ENCODE results near the gene RUFY3.
"Not testable (repeated sequence)": the region's sequence is repeated elsewhere in the genome, so short reads cannot be mapped to it uniquely, and the experiment has no call there.

RUFY3 gene

GRCh38 chr4:70694633-70695032 is 27.1 kb upstream of the RUFY3 start:
- not testable (repeated sequence) for H3K9me3 ChIP-seq (ENCODE audit: insufficient read depth, low read depth, low read length); H2BK5ac ChIP-seq (ENCODE audit: low read depth, low read length, poor library complexity); H2AFZ ChIP-seq (ENCODE audit: insufficient read depth, low read length, poor library complexity); DNase-seq; H3K79me1 ChIP-seq (ENCODE audit: low read length); H2BK12ac ChIP-seq (ENCODE audit: low read length); H2BK120ac ChIP-seq (ENCODE audit: insufficient read depth, low read length, poor library complexity); H3K4ac ChIP-seq (ENCODE audit: low read depth, low read length); H3K14ac ChIP-seq (ENCODE audit: low read length); H2AK5ac ChIP-seq (ENCODE audit: low read length); H4K12ac ChIP-seq (ENCODE audit: low read depth, low read length); H3K4me2 ChIP-seq (ENCODE audit: low read length); H3K36me3 ChIP-seq (ENCODE audit: control insufficient read depth in 1 of 2, insufficient read depth in 2 of 2, low read length in 2 of 2); H3K4me1 ChIP-seq (ENCODE audit: control insufficient read depth in 1 of 2, insufficient read depth in 2 of 2, low read length in 2 of 2); H3K23ac ChIP-seq (ENCODE audit: low read length); H4K8ac ChIP-seq (ENCODE audit: low read depth, low read length); H3K79me2 ChIP-seq (ENCODE audit: control insufficient read depth, insufficient read depth, low read length, poor library complexity); H3K18ac ChIP-seq (ENCODE audit: low read length); H3K27me3 ChIP-seq (ENCODE audit: insufficient read depth, low read length); H3K9ac ChIP-seq (ENCODE audit: low read length); H3K27ac ChIP-seq (ENCODE audit: low read depth, low read length); H4K91ac ChIP-seq (ENCODE audit: low read depth, low read length); H3K4me3 ChIP-seq (ENCODE audit: low read depth, low read length)
- no CpG with 5 or more reads among the region's 7 CpGs for WGBS (ENCODE audit: extremely low coverage, insufficient coverage, insufficient read length)

GRCh38 chr4:70698435-70698834 is 23.3 kb upstream of the RUFY3 start:
- H3K9ac ChIP-seq (ENCODE audit: low read length); H3K27ac ChIP-seq (ENCODE audit: low read depth, low read length); H3K36me3 ChIP-seq (ENCODE audit: control insufficient read depth in 1 of 2, insufficient read depth in 2 of 2, low read length in 2 of 2); H4K12ac ChIP-seq (ENCODE audit: low read depth, low read length); H2BK12ac ChIP-seq (ENCODE audit: low read length); H2BK5ac ChIP-seq (ENCODE audit: low read depth, low read length, poor library complexity); H3K4me1 ChIP-seq (ENCODE audit: control insufficient read depth in 1 of 2, insufficient read depth in 2 of 2, low read length in 2 of 2); H3K4me2 ChIP-seq (ENCODE audit: low read length); H3K4me3 ChIP-seq (ENCODE audit: low read depth, low read length); H3K18ac ChIP-seq (ENCODE audit: low read length); H3K79me1 ChIP-seq (ENCODE audit: low read length); H3K23ac ChIP-seq (ENCODE audit: low read length); H3K14ac ChIP-seq (ENCODE audit: low read length); H3K9me3 ChIP-seq (ENCODE audit: insufficient read depth, low read depth, low read length); H3K27me3 ChIP-seq (ENCODE audit: insufficient read depth, low read length); DNase-seq; H2BK120ac ChIP-seq (ENCODE audit: insufficient read depth, low read length, poor library complexity); H4K8ac ChIP-seq (ENCODE audit: low read depth, low read length); H3K79me2 ChIP-seq (ENCODE audit: control insufficient read depth, insufficient read depth, low read length, poor library complexity); H4K91ac ChIP-seq (ENCODE audit: low read depth, low read length); H3K4ac ChIP-seq (ENCODE audit: low read depth, low read length); H2AK5ac ChIP-seq (ENCODE audit: low read length); H2AFZ ChIP-seq (ENCODE audit: insufficient read depth, low read length, poor library complexity): not testable (repeated sequence)
- no CpG with 5 or more reads among the region's 8 CpGs for WGBS (ENCODE audit: extremely low coverage, insufficient coverage, insufficient read length)

- H3K4me1 ChIP-seq (ENCODE audit: control insufficient read depth in 1 of 2, insufficient read depth in 2 of 2, low read length in 2 of 2): no peaks in the 10 kb centered on the region
- H2AK5ac ChIP-seq (ENCODE audit: low read length): no peak overlapping the region
- no peak overlapping the region for H2BK12ac ChIP-seq (ENCODE audit: low read length)
- no peak overlapping the region for H4K8ac ChIP-seq (ENCODE audit: low read depth, low read length)
- H3K27me3 ChIP-seq (ENCODE audit: insufficient read depth, low read length): no peaks in the 10 kb centered on the region
- no peaks in the 10 kb centered on the region for H3K36me3 ChIP-seq (ENCODE audit: control insufficient read depth in 1 of 2, insufficient read depth in 2 of 2, low read length in 2 of 2)
- H3K4ac ChIP-seq (ENCODE audit: low read depth, low read length): no peak overlapping the region
- no peaks in the 10 kb centered on the region for H3K9me3 ChIP-seq (ENCODE audit: insufficient read depth, low read depth, low read length)
- no peak overlapping the region for H3K4me3 ChIP-seq (ENCODE audit: low read depth, low read length)
- no peak overlapping the region for H4K12ac ChIP-seq (ENCODE audit: low read depth, low read length)
- no peak overlapping the region for H3K27ac ChIP-seq (ENCODE audit: low read depth, low read length)
- H3K14ac ChIP-seq (ENCODE audit: low read length): no peak overlapping the region
- H2BK120ac ChIP-seq (ENCODE audit: insufficient read depth, low read length, poor library complexity): no peak overlapping the region
- no peak overlapping the region for H3K4me2 ChIP-seq (ENCODE audit: low read length)
- H3K9ac ChIP-seq (ENCODE audit: low read length): no peak overlapping the region
- DNase-seq: no peak
- no peak overlapping the region for H2BK5ac ChIP-seq (ENCODE audit: low read depth, low read length, poor library complexity)
- peaks cover 10% of the 10 kb centered on the region for H3K79me2 ChIP-seq (ENCODE audit: control insufficient read depth, insufficient read depth, low read length, poor library complexity)
- no peak overlapping the region for H3K23ac ChIP-seq (ENCODE audit: low read length)
- no peak overlapping the region for H2AFZ ChIP-seq (ENCODE audit: insufficient read depth, low read length, poor library complexity)
- peaks cover 14% of the 10 kb centered on the region for H3K79me1 ChIP-seq (ENCODE audit: low read length)
- H4K91ac ChIP-seq (ENCODE audit: low read depth, low read length): no peak overlapping the region
- no CpG with 5 or more reads among the region's 5 CpGs for WGBS (ENCODE audit: extremely low coverage, insufficient coverage, insufficient read length)
- no peak overlapping the region for H3K18ac ChIP-seq (ENCODE audit: low read length)
Observed at GRCh38 chr4:70700712-70701111, 21.1 kb upstream of the RUFY3 start.

GRCh38 chr4:70701271-70701670 is 20.5 kb upstream of the RUFY3 start:
- Histone ChIP-seq H4K12ac (ENCODE audit: low read depth, low read length) (no peak overlapping the region), H3K23ac (ENCODE audit: low read length) (no peak overlapping the region), H3K4me2 (ENCODE audit: low read length) (no peak overlapping the region), H4K91ac (ENCODE audit: low read depth, low read length) (no peak overlapping the region), H3K79me1 (ENCODE audit: low read length) (peaks cover 16% of the 10 kb centered on the region), H2BK12ac (ENCODE audit: low read length) (no peak overlapping the region), H3K36me3 (ENCODE audit: control insufficient read depth in 1 of 2, insufficient read depth in 2 of 2, low read length in 2 of 2) (no peaks in the 10 kb centered on the region), H3K27me3 (ENCODE audit: insufficient read depth, low read length) (no peaks in the 10 kb centered on the region), H3K4me3 (ENCODE audit: low read depth, low read length) (no peak overlapping the region), H2BK120ac (ENCODE audit: insufficient read depth, low read length, poor library complexity) (no peak overlapping the region), H4K8ac (ENCODE audit: low read depth, low read length) (no peak overlapping the region), H3K27ac (ENCODE audit: low read depth, low read length) (no peak overlapping the region), H3K14ac (ENCODE audit: low read length) (no peak overlapping the region), H2AK5ac (ENCODE audit: low read length) (no peak overlapping the region), H3K18ac (ENCODE audit: low read length) (no peak overlapping the region), H3K79me2 (ENCODE audit: control insufficient read depth, insufficient read depth, low read length, poor library complexity) (peaks cover 11% of the 10 kb centered on the region), H3K4me1 (ENCODE audit: control insufficient read depth in 1 of 2, insufficient read depth in 2 of 2, low read length in 2 of 2) (peaks cover 0 to 2% of the 10 kb centered on the region in 2 experiments), H3K9ac (ENCODE audit: low read length) (no peak overlapping the region), H2BK5ac (ENCODE audit: low read depth, low read length, poor library complexity) (no peak overlapping the region), H3K4ac (ENCODE audit: low read depth, low read length) (no peak overlapping the region), H3K9me3 (ENCODE audit: insufficient read depth, low read depth, low read length) (no peaks in the 10 kb centered on the region), H2AFZ (ENCODE audit: insufficient read depth, low read length, poor library complexity) (no peak overlapping the region)
- WGBS (ENCODE audit: extremely low coverage, insufficient coverage, insufficient read length): no CpG with 5 or more reads among the region's 1 CpG
- no peak for DNase-seq
